AG09319 (cell line): Measurements from ENCODE around the gene YKT6.

Experiments used
- DNase-seq: peaks from one replicate; pipeline ENCODE4 v3.0.0-alpha.2; 2010; ENCODE audit warnings: low read depth; ENCODE audit errors: extremely low read depth
- CTCF ChIP-seq: IDR thresholded peaks from 2 replicates; pipeline ENCODE4 v1.5.1; 2011; ENCODE audit warnings: low read depth, mild to moderate bottlenecking, inconsistent platforms, low read length, moderate library complexity

Gene YKT6

GRCh38 chr7:44156453-44157010 lies 44.2 kb upstream of the YKT6 start:
- DNase-seq, result no peak
- no peak for TF ChIP-seq CTCF

- TF ChIP-seq CTCF, result no peak
- DNase-seq, result no peak
These were observed 43.4 kb upstream of the YKT6 start for GRCh38 chr7:44157116-44158080.

GRCh38 chr7:44158096-44158872 lies 42.5 kb upstream of the YKT6 start:
- no peak for DNase-seq
- TF ChIP-seq CTCF, result no peak

GRCh38 chr7:44158873-44159631 lies 41.7 kb upstream of the YKT6 start:
- DNase-seq, result no peak
- no peak for TF ChIP-seq CTCF

- TF ChIP-seq CTCF, result no peak
- DNase-seq, result no peak
These were observed 40.8 kb upstream of the YKT6 start for GRCh38 chr7:44159824-44160630.

GRCh38 chr7:44161371-44161770 lies 39.4 kb upstream of the YKT6 start:
- TF ChIP-seq CTCF, result no peak

More at GRCh38 chr7:44161371-44161770, 39.4 kb upstream of the YKT6 start:
- DNase-seq, result no peak
